ENCODE data around the gene VPS37C.

Gene VPS37C

DNA sequence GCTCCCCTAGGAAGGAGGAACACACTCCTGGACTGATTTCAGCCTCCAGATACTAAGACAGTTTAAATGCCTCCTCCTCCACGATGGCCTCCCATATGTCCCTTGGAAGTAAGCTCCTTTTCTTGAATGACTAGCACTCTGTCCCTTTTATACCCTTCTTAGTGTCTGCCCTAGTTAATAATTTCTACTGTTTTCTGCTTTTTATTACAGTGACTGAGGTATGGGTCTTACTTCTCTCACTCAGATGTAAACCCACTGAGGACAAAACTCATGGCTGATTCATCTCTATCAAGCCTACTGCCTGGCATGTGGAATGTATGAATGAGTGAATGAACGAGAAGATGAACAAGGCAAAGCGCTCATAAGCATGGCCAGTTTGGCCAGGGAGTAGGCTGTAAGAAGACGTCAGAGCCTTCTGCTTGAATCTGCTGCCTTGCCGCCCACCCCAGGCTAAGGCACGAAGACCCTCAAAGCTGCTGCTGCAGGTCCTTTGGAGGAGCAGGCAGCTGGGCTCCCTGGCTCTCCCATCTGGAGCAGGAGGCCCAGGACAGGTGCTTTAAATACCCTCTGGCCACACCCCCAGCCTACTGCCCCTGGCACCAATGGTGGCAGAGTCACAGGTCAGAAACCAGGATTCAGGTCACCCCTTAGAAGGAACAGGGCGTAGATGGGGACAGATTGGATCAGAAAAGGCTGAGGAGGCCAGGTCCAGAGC lies 33.9 kb upstream of the VPS37C start:
- Histone ChIP-seq H3K4me1 (ENCODE audit: low read depth, poor library complexity, severe bottlenecking) (no peaks in the 10 kb centered on the region), H3K27me3 (ENCODE audit: insufficient read depth, low read depth) (no peaks in the 10 kb centered on the region; the same call in 1 of the 2 replicates), H3K4me3 (IDR thresholded peaks at IDR 0.05; ENCODE audit: insufficient read depth, low read depth, low read length) (no peak overlapping the region), H4K20me1 (ENCODE audit: insufficient read depth) (no peaks in the 10 kb centered on the region), H3K27ac (no peak overlapping the region), H3K36me3 (ENCODE audit: insufficient read depth) (no peaks in the 10 kb centered on the region), H3K79me2 (ENCODE audit: insufficient read depth, low read depth) (no peaks in the 10 kb centered on the region), H2AFZ (ENCODE audit: low read depth) (no peak overlapping the region), H3K4me2 (no peak overlapping the region), H3K9ac (no peak overlapping the region)
- TF ChIP-seq, protein P1, sequence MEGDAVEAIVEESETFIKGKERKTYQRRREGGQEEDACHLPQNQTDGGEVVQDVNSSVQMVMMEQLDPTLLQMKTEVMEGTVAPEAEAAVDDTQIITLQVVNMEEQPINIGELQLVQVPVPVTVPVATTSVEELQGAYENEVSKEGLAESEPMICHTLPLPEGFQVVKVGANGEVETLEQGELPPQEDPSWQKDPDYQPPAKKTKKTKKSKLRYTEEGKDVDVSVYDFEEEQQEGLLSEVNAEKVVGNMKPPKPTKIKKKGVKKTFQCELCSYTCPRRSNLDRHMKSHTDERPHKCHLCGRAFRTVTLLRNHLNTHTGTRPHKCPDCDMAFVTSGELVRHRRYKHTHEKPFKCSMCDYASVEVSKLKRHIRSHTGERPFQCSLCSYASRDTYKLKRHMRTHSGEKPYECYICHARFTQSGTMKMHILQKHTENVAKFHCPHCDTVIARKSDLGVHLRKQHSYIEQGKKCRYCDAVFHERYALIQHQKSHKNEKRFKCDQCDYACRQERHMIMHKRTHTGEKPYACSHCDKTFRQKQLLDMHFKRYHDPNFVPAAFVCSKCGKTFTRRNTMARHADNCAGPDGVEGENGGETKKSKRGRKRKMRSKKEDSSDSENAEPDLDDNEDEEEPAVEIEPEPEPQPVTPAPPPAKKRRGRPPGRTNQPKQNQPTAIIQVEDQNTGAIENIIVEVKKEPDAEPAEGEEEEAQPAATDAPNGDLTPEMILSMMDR (conservative IDR thresholded peaks at IDR 0.05; ENCODE audit: low read depth, low read length) = no peak

DNA sequence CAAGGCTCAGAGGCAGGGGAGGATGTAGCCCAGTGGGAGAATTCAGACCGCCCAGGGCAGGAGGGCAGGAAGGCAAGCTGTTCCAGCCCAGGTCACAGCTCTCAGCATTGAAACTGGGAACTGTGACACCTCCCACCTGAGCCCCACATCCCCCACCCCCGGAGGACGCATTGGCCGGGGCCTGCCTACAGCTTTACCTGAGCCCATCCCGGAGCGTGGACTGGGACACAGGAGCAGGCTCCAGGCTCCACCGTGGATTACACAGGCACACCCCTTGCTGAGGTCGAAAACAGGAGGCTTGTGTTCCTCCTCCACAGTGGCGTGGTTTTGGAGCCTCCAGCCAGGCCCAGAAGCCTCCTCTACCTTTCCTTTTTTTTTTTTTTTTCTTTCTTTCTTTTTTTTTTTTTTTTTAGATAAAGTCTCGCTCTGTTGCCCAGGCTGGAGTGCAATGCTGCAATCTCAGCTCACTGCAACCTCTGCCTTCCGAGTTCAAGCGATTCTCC lies 33.0 kb upstream of the VPS37C start:
- Histone ChIP-seq H3K4me1 (ENCODE audit: low read depth, poor library complexity, severe bottlenecking) (no peaks in the 10 kb centered on the region), H3K4me2 (no peak overlapping the region), H3K27ac (no peak overlapping the region), H3K27me3 (ENCODE audit: insufficient read depth, low read depth) (no peaks in the 10 kb centered on the region; the same call in 1 of the 2 replicates), H4K20me1 (ENCODE audit: insufficient read depth) (no peaks in the 10 kb centered on the region), H3K4me3 (IDR thresholded peaks at IDR 0.05; ENCODE audit: insufficient read depth, low read depth, low read length) (no peak overlapping the region), H3K9ac (no peak overlapping the region), H3K36me3 (ENCODE audit: insufficient read depth) (no peaks in the 10 kb centered on the region), H3K79me2 (ENCODE audit: insufficient read depth, low read depth) (no peaks in the 10 kb centered on the region), H2AFZ (ENCODE audit: low read depth) (no peak overlapping the region)
- TF ChIP-seq, protein P1 (conservative IDR thresholded peaks at IDR 0.05; ENCODE audit: low read depth, low read length) = no peak

DNA sequence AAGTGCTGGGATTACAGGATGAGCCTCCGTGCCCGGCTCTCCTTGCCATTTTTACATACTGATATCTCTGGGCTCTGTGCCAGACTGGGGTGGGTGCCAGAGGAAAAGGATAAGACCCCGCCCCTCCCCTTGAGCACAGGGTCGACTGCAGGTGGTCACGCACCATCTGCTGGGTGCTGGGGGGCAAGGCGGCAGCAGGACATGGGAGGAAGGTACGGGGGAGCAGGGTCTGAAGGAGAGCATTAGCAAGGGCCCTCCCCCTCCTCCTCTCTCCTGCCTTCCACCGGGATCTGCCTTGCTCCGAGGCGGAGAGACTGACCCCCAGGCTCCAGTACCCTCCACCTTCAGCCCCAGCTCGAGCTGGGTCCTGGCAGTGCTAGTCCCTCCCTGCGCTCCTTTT lies 32.4 kb upstream of the VPS37C start:
- no peak overlapping the region for H2AFZ ChIP-seq (ENCODE audit: low read depth)

DNA sequence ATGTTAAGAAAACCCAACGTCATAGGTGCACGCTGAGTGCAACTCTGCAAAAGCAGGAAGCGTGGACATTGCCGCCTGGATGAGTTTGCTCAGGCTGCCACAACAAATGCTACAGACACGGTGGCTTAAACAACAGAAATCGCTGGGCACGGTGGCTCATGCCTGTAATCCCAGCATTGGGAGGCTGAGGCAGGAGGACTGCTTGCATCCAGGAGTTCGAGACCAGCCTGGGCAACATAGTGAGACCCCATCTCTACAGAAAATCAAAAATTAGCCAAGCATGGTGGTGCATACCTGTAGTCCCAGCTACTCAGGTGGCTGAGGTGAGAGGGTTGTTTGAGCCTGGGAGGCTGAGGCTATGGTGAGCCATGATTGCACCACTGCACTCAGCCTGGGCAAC lies 28.7 kb upstream of the VPS37C start:
- Histone ChIP-seq H4K20me1 (ENCODE audit: insufficient read depth) (no peaks in the 10 kb centered on the region), H3K9ac (no peak overlapping the region), H3K4me2 (no peak overlapping the region), H3K27me3 (ENCODE audit: insufficient read depth, low read depth) (no peaks in the 10 kb centered on the region; the same call in 1 of the 2 replicates), H3K36me3 (ENCODE audit: insufficient read depth) (no peaks in the 10 kb centered on the region), H3K27ac (no peak overlapping the region), H2AFZ (ENCODE audit: low read depth) (no peak overlapping the region), H3K4me1 (ENCODE audit: low read depth, poor library complexity, severe bottlenecking) (no peaks in the 10 kb centered on the region), H3K79me2 (ENCODE audit: insufficient read depth, low read depth) (no peaks in the 10 kb centered on the region), H3K4me3 (IDR thresholded peaks at IDR 0.05; ENCODE audit: insufficient read depth, low read depth, low read length) (no peak overlapping the region)
- TF ChIP-seq, protein P1 (conservative IDR thresholded peaks at IDR 0.05; ENCODE audit: low read depth, low read length) = no peak

More for the DNA sequence above, 32.4 kb upstream of the VPS37C start:
- Histone ChIP-seq H3K4me3 (IDR thresholded peaks at IDR 0.05; ENCODE audit: insufficient read depth, low read depth, low read length) (no peak overlapping the region), H3K27me3 (ENCODE audit: insufficient read depth, low read depth) (no peaks in the 10 kb centered on the region; the same call in 1 of the 2 replicates), H3K27ac (no peak overlapping the region), H3K4me1 (ENCODE audit: low read depth, poor library complexity, severe bottlenecking) (no peaks in the 10 kb centered on the region), H3K4me2 (no peak overlapping the region), H3K79me2 (ENCODE audit: insufficient read depth, low read depth) (no peaks in the 10 kb centered on the region), H4K20me1 (ENCODE audit: insufficient read depth) (no peaks in the 10 kb centered on the region), H3K36me3 (ENCODE audit: insufficient read depth) (no peaks in the 10 kb centered on the region), H3K9ac (no peak overlapping the region)
- TF ChIP-seq, protein P1 (conservative IDR thresholded peaks at IDR 0.05; ENCODE audit: low read depth, low read length) = no peak
